Cardiac muscle cell (in vitro differentiated cells and primary cell): ENCODE measurements around the gene ERBIN. TPM values are rescaled to one million over a fixed set of nuclear protein-coding genes. Genes with fewer than 3 reads are reported as not detected.
A peak's percentile ranks its signal among the peaks of the same experiment; 100 is the strongest.
"Not testable (repeated sequence)": the region's sequence is repeated elsewhere in the genome, so short reads cannot be mapped to it uniquely, and the experiment has no call there.

Experiments used
- DNase-seq, 2 donors: peaks; one replicate each; pipeline versions ENCODE4 v3.0.0 to v3.0.0-alpha.2; 2010 to 2017; ENCODE audit warnings: low read depth in 1 of 2, low spot score in 1 of 2
- H3K27ac ChIP-seq: fragments of 200-600 bp; sonication (generic); 2 replicates; pipeline ENCODE4 v1.5.1; 2016
- H3K27me3 ChIP-seq: fragments of 200-600 bp; sonication (generic); 2 replicates; pipeline ENCODE4 v1.6.0; 2016; ENCODE audit warnings: control low read depth
- H3K36me3 ChIP-seq: fragments of 200-600 bp; sonication (generic); 2 replicates; pipeline ENCODE4 v1.5.1; 2016; ENCODE audit warnings: control low read depth
- H3K4me1 ChIP-seq: fragments of 200-600 bp; sonication (generic); 2 replicates; pipeline ENCODE4 v1.8.1; 2017; ENCODE audit warnings: low read depth, mild to moderate bottlenecking, mixed run types
- H3K4me3 ChIP-seq: fragments of 200-600 bp; sonication (generic); 2 replicates; pipeline ENCODE4 v1.5.1; 2016; ENCODE audit warnings: mild to moderate bottlenecking
- H3K9me3 ChIP-seq: fragments of 200-600 bp; sonication (generic); 2 replicates; pipeline ENCODE4 v1.5.1; 2017; ENCODE audit warnings: low read depth, mild to moderate bottlenecking, control low read depth
- polyA plus RNA-seq: library from polyadenylated mRNA; unstranded; fragments of >200 nt; fragmentation: Nextera tagmentation; extraction: Ambion mirVana; gene quantifications from 2 replicates; pipeline ENCODE4 v1.2.1, GENCODE V29; 2016
- total RNA-seq: library from RNA; depleted of rRNA; stranded (reverse); fragments of >200 nt; gene quantifications from 2 replicates; pipeline ENCODE4 v1.2.3, GENCODE V29; 2016
- TF ChIP-seq, protein P1 (sequence below): IDR thresholded peaks from 2 replicates; pipeline ENCODE4 v1.5.1; 2012; ENCODE audit warnings: low read depth, mild to moderate bottlenecking, low read length

Gene ERBIN
- total and polyA plus RNA-seq, 2 experiments from 2014 or later = 22.3 to 35.1 TPM

DNA sequence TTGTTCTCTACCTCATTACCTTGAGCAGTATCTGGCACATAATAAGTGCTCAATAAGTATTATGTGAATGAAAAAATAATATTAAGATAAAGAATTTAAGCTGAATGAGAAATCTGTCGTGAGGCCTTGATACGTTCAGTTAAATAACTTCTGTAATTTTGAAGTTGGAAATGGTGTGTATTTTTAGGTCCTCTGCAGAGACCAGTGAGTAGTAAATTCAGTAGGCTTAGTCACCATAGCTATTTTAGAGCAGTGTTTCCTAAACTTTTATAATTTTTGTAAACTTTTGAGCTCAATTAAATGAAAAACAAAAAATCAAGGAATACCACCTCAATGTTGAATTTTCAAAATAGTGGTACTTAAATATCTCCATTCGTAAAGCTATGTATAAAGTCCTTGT lies 25.0 kb downstream of the ERBIN start:
- Histone ChIP-seq H3K27me3 (no peaks in the 10 kb centered on the region), H3K36me3 (no peaks in the 10 kb centered on the region), H3K4me1 (no peaks in the 10 kb centered on the region), H3K9me3 (no peaks in the 10 kb centered on the region), H3K27ac (no peak overlapping the region), H3K4me3 (no peak overlapping the region)
- no peak for DNase-seq
- TF ChIP-seq, protein P1, sequence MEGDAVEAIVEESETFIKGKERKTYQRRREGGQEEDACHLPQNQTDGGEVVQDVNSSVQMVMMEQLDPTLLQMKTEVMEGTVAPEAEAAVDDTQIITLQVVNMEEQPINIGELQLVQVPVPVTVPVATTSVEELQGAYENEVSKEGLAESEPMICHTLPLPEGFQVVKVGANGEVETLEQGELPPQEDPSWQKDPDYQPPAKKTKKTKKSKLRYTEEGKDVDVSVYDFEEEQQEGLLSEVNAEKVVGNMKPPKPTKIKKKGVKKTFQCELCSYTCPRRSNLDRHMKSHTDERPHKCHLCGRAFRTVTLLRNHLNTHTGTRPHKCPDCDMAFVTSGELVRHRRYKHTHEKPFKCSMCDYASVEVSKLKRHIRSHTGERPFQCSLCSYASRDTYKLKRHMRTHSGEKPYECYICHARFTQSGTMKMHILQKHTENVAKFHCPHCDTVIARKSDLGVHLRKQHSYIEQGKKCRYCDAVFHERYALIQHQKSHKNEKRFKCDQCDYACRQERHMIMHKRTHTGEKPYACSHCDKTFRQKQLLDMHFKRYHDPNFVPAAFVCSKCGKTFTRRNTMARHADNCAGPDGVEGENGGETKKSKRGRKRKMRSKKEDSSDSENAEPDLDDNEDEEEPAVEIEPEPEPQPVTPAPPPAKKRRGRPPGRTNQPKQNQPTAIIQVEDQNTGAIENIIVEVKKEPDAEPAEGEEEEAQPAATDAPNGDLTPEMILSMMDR = no peak

DNA sequence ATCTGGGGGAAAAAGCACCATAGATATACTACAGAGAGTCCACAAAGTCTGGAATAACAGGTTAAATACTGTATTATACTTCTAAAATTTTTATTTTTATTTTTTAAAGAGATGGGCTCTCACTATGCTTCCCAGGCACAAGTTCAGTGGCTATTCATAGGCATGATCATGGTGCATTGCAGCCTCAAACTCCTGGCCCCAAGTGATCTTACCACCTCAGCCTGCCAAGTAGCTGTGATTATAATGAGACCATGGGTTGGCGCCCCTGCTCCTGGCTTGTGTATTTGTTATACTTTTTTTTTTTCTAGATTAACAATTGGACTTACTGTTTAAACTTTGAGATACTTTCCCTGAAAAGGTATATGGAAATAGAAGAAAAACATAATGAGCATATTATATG lies 25.9 kb downstream of the ERBIN start:
- TF ChIP-seq, protein P1 = no peak
- H3K9me3 ChIP-seq = no peaks in the 10 kb centered on the region
- H3K4me3 ChIP-seq = no peak overlapping the region
- H3K4me1 ChIP-seq = no peaks in the 10 kb centered on the region
- no peaks in the 10 kb centered on the region for H3K27me3 ChIP-seq
- H3K27ac ChIP-seq = no peak overlapping the region
- no peak for DNase-seq
- H3K36me3 ChIP-seq = no peaks in the 10 kb centered on the region

DNA sequence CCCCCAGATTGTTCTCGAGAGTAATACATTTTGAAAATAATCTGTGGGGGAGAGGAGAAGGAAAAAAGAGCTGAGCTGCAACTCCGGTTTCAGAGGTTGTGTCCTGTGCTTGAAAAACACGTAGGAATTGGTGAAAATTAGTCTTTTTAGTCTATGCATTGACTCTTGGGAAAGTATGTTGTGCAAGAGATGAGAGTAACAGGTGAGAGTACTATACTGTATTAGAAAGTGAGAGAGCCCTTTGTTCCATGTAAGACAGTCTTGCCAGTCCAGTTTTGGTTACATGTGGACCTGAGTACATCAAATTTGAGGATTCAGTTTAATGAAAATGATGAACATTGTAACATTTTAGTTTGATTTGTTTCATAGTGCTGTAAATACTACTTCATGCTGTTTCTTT lies 27.8 kb downstream of the ERBIN start:
- Histone ChIP-seq H3K4me3 (no peak overlapping the region), H3K4me1 (no peaks in the 10 kb centered on the region), H3K27ac (no peak overlapping the region), H3K36me3 (no peaks in the 10 kb centered on the region), H3K9me3 (no peaks in the 10 kb centered on the region), H3K27me3 (no peaks in the 10 kb centered on the region)
- DNase-seq = no peak
- TF ChIP-seq, protein P1 = no peak

DNA sequence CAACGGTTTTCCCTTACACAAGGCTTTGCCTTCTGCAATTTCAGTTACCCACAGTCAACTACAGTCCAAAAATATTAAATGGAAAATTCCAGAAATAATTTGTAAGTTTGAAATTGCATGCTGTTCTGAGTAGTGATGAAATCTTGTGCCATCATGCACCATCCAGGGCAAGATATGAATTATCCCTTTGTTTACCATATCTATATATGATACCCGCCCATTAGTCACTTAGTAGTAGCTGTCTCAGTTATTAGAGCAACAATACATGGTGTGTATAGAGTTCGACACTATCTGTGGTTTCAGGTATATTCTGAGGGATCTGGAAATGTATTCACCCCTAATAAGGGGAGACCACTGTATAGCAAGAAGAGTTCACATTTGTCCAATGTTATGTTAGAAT lies 29.4 kb downstream of the ERBIN start:
- Histone ChIP-seq H3K36me3 (no peaks in the 10 kb centered on the region), H3K27me3 (no peaks in the 10 kb centered on the region), H3K4me3 (no peak overlapping the region), H3K27ac (no peak overlapping the region), H3K9me3 (no peaks in the 10 kb centered on the region), H3K4me1 (no peaks in the 10 kb centered on the region)
- TF ChIP-seq, protein P1 = no peak
- DNase-seq = peak in 1 of 2 donors; percentile 29

DNA sequence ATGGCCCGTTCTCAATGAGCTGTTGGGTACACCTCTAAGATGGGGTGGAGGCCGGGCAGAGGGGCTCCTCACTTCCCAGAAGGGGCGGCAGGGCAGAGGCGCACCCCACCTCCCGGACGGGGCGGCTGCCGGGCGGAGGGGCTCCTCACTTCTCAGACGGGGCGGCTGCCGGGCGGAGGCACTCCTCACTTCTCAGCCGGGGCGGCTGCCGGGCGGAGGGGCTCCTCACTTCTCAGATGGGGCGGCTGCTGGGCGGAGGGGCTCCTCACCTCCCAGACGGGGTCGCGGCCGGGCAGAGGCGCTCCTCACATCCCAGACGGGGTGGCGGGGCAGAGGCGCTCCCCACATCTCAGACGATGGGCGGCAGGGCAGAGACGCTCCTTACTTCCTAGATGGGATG lies 31.3 kb downstream of the ERBIN start:
- H3K9me3 ChIP-seq, H3K27ac ChIP-seq, H3K4me3 ChIP-seq, DNase-seq, H3K36me3 ChIP-seq, H3K4me1 ChIP-seq, H3K27me3 ChIP-seq: not testable (repeated sequence)

DNA sequence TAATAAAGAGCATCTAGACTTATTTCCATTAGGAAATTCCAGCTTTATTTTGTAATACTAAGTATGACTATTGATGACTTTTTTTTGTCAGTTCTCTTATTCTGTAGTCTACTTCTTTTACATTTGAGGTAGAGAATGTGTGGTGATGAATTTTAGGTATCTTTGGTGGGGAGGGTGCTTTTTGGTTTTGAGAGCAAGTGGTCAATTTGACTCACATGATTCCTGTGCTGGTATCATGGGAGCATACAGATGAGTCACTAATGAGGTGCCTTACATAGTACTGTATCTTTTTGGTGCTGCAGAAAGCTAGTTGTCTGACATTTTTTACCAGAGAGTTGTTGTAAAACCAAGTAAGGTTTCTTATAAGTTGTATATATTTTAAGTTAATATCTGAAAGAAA lies 35.3 kb downstream of the ERBIN start:
- H3K27ac ChIP-seq = no peak overlapping the region
- no peaks in the 10 kb centered on the region for H3K27me3 ChIP-seq
- H3K9me3 ChIP-seq = no peaks in the 10 kb centered on the region
- H3K4me3 ChIP-seq = no peak overlapping the region
- TF ChIP-seq, protein P1 = no peak
- no peaks in the 10 kb centered on the region for H3K4me1 ChIP-seq
- DNase-seq = peak in 1 of 2 donors; percentile 39
- no peaks in the 10 kb centered on the region for H3K36me3 ChIP-seq
